ENCODE measurements around the gene LGALS7B. TPM values are rescaled to one million over a fixed set of nuclear protein-coding genes. Genes with fewer than 3 reads are reported as not detected.
"Not testable (repeated sequence)": the region's sequence is repeated elsewhere in the genome, so short reads cannot be mapped to it uniquely, and the experiment has no call there.

LGALS7B gene
- polyA plus RNA-seq, 3 donors = not detected

DNA sequence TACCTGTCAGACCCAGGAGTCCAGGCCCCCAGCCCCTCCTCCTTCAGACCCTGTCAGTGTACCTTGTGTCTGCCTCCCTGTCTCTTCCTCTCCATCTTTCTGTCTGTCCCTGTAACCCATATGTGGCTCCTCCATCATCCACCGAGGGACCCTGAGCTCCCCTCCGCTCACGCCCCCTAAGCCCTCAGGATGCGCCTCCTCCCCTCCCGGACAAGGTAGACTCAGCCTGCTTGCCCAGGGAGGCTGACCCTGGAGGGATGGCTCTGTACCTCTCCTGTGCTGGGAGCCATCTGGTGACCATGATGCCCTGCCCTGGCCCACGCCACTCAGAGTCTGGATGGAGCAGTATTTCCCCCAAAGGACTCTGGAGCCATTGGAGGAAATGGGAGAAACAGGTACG is 43.7 kb upstream of the LGALS7B start:
- H3K4me1 Mint-ChIP-seq = no peaks in the 10 kb centered on the region
- Histone ChIP-seq H3K79me2 (ENCODE audit: insufficient read depth, low read length) (no peaks in the 10 kb centered on the region), H3K27me3 (ENCODE audit: control insufficient read depth in 2 of 2, insufficient read depth in 2 of 2, low read length in 2 of 2) (peaks cover 0 to 2% of the 10 kb centered on the region in 2 donors), H3K4me3 (replicated peaks in 1 of 3; ENCODE audit: low read depth in 2 of 3, low read length in 3 of 3) (no peak overlapping the region), H3K4me1 (ENCODE audit: control insufficient read depth in 1 of 2, insufficient read depth in 2 of 2, low read length in 2 of 2) (no peaks in the 10 kb centered on the region), H3K9ac (ENCODE audit: insufficient read depth, low read length, poor library complexity, severe bottlenecking) (no peak overlapping the region), H4K20me1 (ENCODE audit: insufficient read depth, low read length) (no peaks in the 10 kb centered on the region), H2AFZ (ENCODE audit: insufficient read depth, low read depth, low read length, poor library complexity, severe bottlenecking) (no peak overlapping the region), H3K36me3 (replicated peaks in 1 of 2; ENCODE audit: control insufficient read depth in 1 of 2, insufficient read depth in 2 of 2, low read length in 2 of 2) (no peaks in the 10 kb centered on the region), H3K4me2 (replicated peaks; ENCODE audit: extremely low read depth, low read length, poor library complexity, severe bottlenecking) (no peak overlapping the region), H3K27ac (ENCODE audit: low read depth in 1 of 2, low read length in 2 of 2) (no peak overlapping the region), H3K9me3 (replicated peaks in 1 of 2; ENCODE audit: control insufficient read depth in 1 of 2, insufficient read depth in 1 of 2, low read length in 2 of 2) (no peaks in the 10 kb centered on the region)
- 83% methylated on average over 7 of the region's 7 CpGs for WGBS (ENCODE audit: insufficient coverage)
- intact Hi-C loops (cut with micrococcal nuclease) = no loop called here
- DNase-seq = no peak
- peaks cover 6 to 20% (median 7%) of the 10 kb centered on the region in 3 donors for H3K27me3 Mint-ChIP-seq (ENCODE audit: low read depth in 3 of 3)
- H3K4me3 Mint-ChIP-seq = no peak overlapping the region
- H3K27ac Mint-ChIP-seq = no peak overlapping the region
- TF ChIP-seq, protein P1, sequence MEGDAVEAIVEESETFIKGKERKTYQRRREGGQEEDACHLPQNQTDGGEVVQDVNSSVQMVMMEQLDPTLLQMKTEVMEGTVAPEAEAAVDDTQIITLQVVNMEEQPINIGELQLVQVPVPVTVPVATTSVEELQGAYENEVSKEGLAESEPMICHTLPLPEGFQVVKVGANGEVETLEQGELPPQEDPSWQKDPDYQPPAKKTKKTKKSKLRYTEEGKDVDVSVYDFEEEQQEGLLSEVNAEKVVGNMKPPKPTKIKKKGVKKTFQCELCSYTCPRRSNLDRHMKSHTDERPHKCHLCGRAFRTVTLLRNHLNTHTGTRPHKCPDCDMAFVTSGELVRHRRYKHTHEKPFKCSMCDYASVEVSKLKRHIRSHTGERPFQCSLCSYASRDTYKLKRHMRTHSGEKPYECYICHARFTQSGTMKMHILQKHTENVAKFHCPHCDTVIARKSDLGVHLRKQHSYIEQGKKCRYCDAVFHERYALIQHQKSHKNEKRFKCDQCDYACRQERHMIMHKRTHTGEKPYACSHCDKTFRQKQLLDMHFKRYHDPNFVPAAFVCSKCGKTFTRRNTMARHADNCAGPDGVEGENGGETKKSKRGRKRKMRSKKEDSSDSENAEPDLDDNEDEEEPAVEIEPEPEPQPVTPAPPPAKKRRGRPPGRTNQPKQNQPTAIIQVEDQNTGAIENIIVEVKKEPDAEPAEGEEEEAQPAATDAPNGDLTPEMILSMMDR (IDR thresholded peaks at IDR 0.05) = no peak
- H3K36me3 Mint-ChIP-seq = no peaks in the 10 kb centered on the region
- peaks cover 0 to 3% (median 0%) of the 10 kb centered on the region in 7 donors for H3K9me3 Mint-ChIP-seq

DNA sequence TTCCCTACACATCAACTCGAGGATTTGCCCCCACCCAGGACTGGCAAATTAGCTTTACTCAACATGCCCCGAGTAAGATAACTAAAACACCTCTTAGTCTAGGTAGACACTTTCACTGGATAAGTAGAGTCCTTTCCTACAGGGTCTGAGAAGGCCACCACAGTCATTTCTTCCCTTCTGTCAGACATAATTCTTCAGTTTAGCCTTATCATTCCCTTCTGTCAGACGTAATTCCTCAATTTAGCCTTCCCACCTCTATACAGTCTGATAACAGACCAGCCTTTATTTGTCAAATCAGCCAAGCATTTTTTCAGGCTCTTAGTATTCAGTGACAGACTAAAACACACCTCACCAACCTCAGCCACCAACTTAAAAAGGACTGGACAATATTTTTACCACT is 35.2 kb upstream of the LGALS7B start:
- H3K27ac Mint-ChIP-seq; DNase-seq; H3K4me3 Mint-ChIP-seq; H2AFZ ChIP-seq (ENCODE audit: insufficient read depth, low read depth, low read length, poor library complexity, severe bottlenecking); H3K4me3 ChIP-seq (replicated peaks in 1 of 3; ENCODE audit: low read depth in 2 of 3, low read length in 3 of 3); H3K36me3 ChIP-seq (replicated peaks in 1 of 2; ENCODE audit: control insufficient read depth in 1 of 2, insufficient read depth in 2 of 2, low read length in 2 of 2); H3K27ac ChIP-seq (ENCODE audit: low read depth in 1 of 2, low read length in 2 of 2); H3K4me1 ChIP-seq (ENCODE audit: control insufficient read depth in 1 of 2, insufficient read depth in 2 of 2, low read length in 2 of 2); intact Hi-C loops (cut with micrococcal nuclease); H3K9ac ChIP-seq (ENCODE audit: insufficient read depth, low read length, poor library complexity, severe bottlenecking); H3K27me3 ChIP-seq (ENCODE audit: control insufficient read depth in 2 of 2, insufficient read depth in 2 of 2, low read length in 2 of 2); H3K36me3 Mint-ChIP-seq; H3K4me2 ChIP-seq (replicated peaks; ENCODE audit: extremely low read depth, low read length, poor library complexity, severe bottlenecking); H3K4me1 Mint-ChIP-seq; H4K20me1 ChIP-seq (ENCODE audit: insufficient read depth, low read length); H3K9me3 ChIP-seq (replicated peaks in 1 of 2; ENCODE audit: control insufficient read depth in 1 of 2, insufficient read depth in 1 of 2, low read length in 2 of 2); H3K9me3 Mint-ChIP-seq; H3K79me2 ChIP-seq (ENCODE audit: insufficient read depth, low read length): not testable (repeated sequence)
- H3K27me3 Mint-ChIP-seq (ENCODE audit: low read depth in 3 of 3) = peaks cover 8 to 24% (median 18%) of the 10 kb centered on the region in 3 donors
- WGBS (ENCODE audit: insufficient coverage) = 88% methylated on average over 1 of the region's 3 CpGs

DNA sequence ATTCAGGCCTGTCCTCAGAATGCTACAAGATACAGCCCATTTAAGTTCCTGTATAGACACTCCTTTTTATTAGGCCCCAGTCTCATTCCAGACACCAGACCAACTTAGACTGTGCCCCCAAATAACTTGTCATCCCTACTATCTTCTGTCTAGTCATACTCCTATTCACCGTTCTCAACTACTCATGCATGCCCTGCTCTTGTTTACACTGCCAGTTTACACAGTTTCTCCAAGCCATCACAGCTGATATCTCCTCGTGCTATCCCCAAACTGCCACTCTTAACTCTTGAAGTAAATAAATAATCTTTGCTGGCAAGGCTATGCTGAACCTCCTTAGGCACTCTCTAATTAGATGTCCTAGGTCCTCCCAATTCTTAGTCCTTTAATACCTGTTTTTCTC is 34.8 kb upstream of the LGALS7B start:
- no CpG with 5 or more reads among the region's 2 CpGs for WGBS (ENCODE audit: insufficient coverage)
- H3K36me3 ChIP-seq (replicated peaks in 1 of 2; ENCODE audit: control insufficient read depth in 1 of 2, insufficient read depth in 2 of 2, low read length in 2 of 2); H3K36me3 Mint-ChIP-seq; H3K27ac ChIP-seq (ENCODE audit: low read depth in 1 of 2, low read length in 2 of 2); H3K27ac Mint-ChIP-seq; intact Hi-C loops (cut with micrococcal nuclease); H3K27me3 ChIP-seq (ENCODE audit: control insufficient read depth in 2 of 2, insufficient read depth in 2 of 2, low read length in 2 of 2); H3K4me3 Mint-ChIP-seq; H4K20me1 ChIP-seq (ENCODE audit: insufficient read depth, low read length); H3K79me2 ChIP-seq (ENCODE audit: insufficient read depth, low read length); H3K4me2 ChIP-seq (replicated peaks; ENCODE audit: extremely low read depth, low read length, poor library complexity, severe bottlenecking); H3K9me3 ChIP-seq (replicated peaks in 1 of 2; ENCODE audit: control insufficient read depth in 1 of 2, insufficient read depth in 1 of 2, low read length in 2 of 2); H3K4me3 ChIP-seq (replicated peaks in 1 of 3; ENCODE audit: low read depth in 2 of 3, low read length in 3 of 3); H3K4me1 Mint-ChIP-seq; H3K9me3 Mint-ChIP-seq; H3K9ac ChIP-seq (ENCODE audit: insufficient read depth, low read length, poor library complexity, severe bottlenecking); H3K4me1 ChIP-seq (ENCODE audit: control insufficient read depth in 1 of 2, insufficient read depth in 2 of 2, low read length in 2 of 2); H2AFZ ChIP-seq (ENCODE audit: insufficient read depth, low read depth, low read length, poor library complexity, severe bottlenecking); DNase-seq: not testable (repeated sequence)
- H3K27me3 Mint-ChIP-seq (ENCODE audit: low read depth in 3 of 3) = peaks cover 8 to 22% (median 18%) of the 10 kb centered on the region in 3 donors

Data from CD14-positive monocyte (primary cell).